NCI-H2171 treated with DMSO at 0.1 percent for 48 hours (cell line): ENCODE measurements around the gene RTF2.
"Not testable (repeated sequence)": the region's sequence is repeated elsewhere in the genome, so short reads cannot be mapped to it uniquely, and the experiment has no call there.

Source experiments
- DNase-seq: peaks from one replicate; lab custom pipeline; 2025; lab: John Stamatoyannopoulos, UW

Gene RTF2

DNA sequence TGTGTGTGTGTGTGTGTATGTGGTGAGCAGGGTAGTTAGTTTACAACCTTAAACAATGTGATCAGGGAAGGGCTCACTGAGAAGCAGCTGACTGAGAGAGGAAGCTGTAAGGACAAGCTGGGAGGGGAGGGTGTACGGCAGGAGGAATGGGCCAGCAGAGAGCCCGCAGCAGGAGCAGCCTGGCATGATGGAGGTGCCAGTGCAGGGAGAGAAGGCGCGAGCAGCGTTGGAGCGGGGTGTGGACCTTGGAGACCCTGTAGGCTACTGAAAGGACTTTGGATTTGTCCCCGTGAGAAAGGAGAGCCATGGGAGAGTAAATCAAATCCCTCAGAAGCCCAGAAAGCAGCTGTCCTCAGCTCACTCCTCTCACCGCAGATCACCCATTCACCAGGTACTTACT is 83.1 kb downstream of the RTF2 start:
- DNase-seq, result no peak

GRCh38 chr20:56552911-56553629 is 84.6 kb downstream of the RTF2 start:
- no peak for DNase-seq

DNA sequence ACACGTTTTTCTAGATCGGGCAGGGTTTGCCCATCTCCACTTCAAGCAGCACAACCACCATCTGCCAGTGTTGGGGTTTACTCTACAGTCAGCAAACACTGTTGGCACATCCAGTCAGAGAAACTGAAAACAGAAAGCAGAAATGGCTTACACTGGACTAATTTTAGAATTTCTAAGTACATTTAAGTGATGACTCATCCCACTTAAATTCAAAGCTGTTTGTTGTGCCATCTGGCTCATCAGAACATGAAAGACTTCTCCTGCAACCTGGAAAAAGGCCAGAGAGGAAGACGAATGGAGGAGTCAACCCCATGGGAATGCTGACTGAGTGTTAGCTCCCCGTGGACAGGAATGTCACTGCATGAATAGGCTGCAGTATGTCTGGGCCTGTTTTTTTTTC is 86.4 kb downstream of the RTF2 start:
- peak; percentile 99 for DNase-seq

DNA sequence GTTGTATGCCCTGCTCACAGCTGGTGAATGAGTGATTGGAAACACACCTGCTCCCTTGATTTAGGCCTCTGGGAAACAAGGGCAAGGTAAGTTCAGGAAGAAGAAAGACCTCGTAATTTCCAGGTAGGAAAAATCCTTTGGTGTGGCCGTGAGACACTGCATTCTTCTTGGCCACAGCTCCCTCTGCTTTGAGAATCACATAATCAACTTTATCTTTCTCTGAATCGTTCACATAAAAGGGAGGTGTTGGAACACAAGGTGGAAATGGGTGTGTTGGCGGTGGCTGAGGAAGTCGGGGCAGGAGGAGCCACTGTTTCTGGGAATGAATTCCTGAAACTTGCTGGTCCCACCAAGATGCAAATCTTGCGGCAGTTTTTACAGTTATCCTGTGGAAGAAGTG is 90.5 kb downstream of the RTF2 start:
- no peak for DNase-seq

- DNase-seq, result not testable (repeated sequence)
These were observed 96.1 kb downstream of the RTF2 start for GRCh38 chr20:56564526-56564925.

GRCh38 chr20:56565511-56565910 is 97.1 kb downstream of the RTF2 start:
- DNase-seq, result no peak

DNA sequence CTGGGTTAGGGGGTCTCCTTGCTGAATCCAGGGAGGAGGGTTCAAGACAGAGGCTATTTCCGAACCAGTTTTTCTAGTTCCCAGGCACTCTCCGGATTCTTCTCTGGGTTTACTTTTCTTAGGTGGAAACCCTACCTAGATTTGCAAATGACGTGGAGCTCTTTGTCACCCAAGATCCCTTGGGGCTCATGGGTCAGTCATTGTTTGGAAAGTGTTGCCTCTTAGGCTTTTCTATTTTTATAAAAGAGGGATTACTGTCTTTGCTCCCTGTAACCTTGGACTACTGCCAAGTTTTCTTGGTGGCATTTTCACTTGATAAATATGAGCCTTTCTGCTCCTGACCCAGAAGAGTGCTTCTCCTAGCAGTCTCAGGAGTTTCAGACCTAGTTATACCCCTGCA is 98.2 kb downstream of the RTF2 start:
- no peak for DNase-seq
